Activated gamma-delta T cell (primary cell): ENCODE measurements around the gene SLC25A21.
"Not testable (repeated sequence)": the region's sequence is repeated elsewhere in the genome, so short reads cannot be mapped to it uniquely, and the experiment has no call there.

Source experiments
- DNase-seq: peaks from one replicate; lab custom pipeline; 2025; lab: John Stamatoyannopoulos, UW
- total RNA-seq, 2 donors: gene quantifications; one replicate each; lab custom pipeline; 2026; lab: John Stamatoyannopoulos, UW

Gene SLC25A21
- total RNA-seq, result 0 reads per million in 2 donors

GRCh38 chr14:37172024-37172869 lies at the start of gene SLC25A21:
Gene SLC25A21, minus strand, starts transcription at chr14:37172606.
- no peak for DNase-seq

GRCh38 chr14:37221073-37221472 lies 48.7 kb upstream of the SLC25A21 start:
- DNase-seq, result no peak

- no peak for DNase-seq
Measured at GRCh38 chr14:37215345-37215744, 42.9 kb upstream of the SLC25A21 start.

GRCh38 chr14:37213016-37213415 lies 40.6 kb upstream of the SLC25A21 start:
- DNase-seq, result no peak

GRCh38 chr14:37210448-37210847 lies 38.0 kb upstream of the SLC25A21 start:
- DNase-seq, result no peak

GRCh38 chr14:37209617-37210016 lies 37.2 kb upstream of the SLC25A21 start:
- DNase-seq, result not testable (repeated sequence)

- not testable (repeated sequence) for DNase-seq
Measured at GRCh38 chr14:37205623-37206605, 33.5 kb upstream of the SLC25A21 start.

- no peak for DNase-seq
Measured at GRCh38 chr14:37203423-37203822, 31.0 kb upstream of the SLC25A21 start.

- DNase-seq, result no peak
Measured at GRCh38 chr14:37202812-37203211, 30.4 kb upstream of the SLC25A21 start.

GRCh38 chr14:37202265-37202664 lies 29.9 kb upstream of the SLC25A21 start:
- DNase-seq, result no peak

GRCh38 chr14:37201724-37202123 lies 29.3 kb upstream of the SLC25A21 start:
- DNase-seq, result no peak

GRCh38 chr14:37198907-37199306 lies 26.5 kb upstream of the SLC25A21 start:
- no peak for DNase-seq

GRCh38 chr14:37198273-37198598 lies 25.8 kb upstream of the SLC25A21 start:
- no peak for DNase-seq

GRCh38 chr14:37197421-37198272 lies 25.2 kb upstream of the SLC25A21 start, which contains the start of gene MIPOL1:
Gene MIPOL1, plus strand, starts transcription at chr14:37197937. Its CDS starts 49,952 bp downstream, at chr14:37247889.
- no peak for DNase-seq

GRCh38 chr14:37196604-37197420 lies 24.4 kb upstream of the SLC25A21 start:
- no peak for DNase-seq

- DNase-seq, result no peak
Measured at GRCh38 chr14:37195327-37195726, 22.9 kb upstream of the SLC25A21 start.

GRCh38 chr14:37194698-37195097 lies 22.3 kb upstream of the SLC25A21 start:
- DNase-seq, result no peak

- not testable (repeated sequence) for DNase-seq
Measured at GRCh38 chr14:37189733-37190132, 17.3 kb upstream of the SLC25A21 start.

- not testable (repeated sequence) for DNase-seq
Measured at GRCh38 chr14:37187840-37188577, 15.6 kb upstream of the SLC25A21 start.

- no peak for DNase-seq
Measured at GRCh38 chr14:37187294-37187693, 14.9 kb upstream of the SLC25A21 start.
